DMS53 treated with DMSO at 0.1 percent for 48 hours (cell line): ENCODE measurements around the gene MICAL3.
"Not testable (repeated sequence)": the region's sequence is repeated elsewhere in the genome, so short reads cannot be mapped to it uniquely, and the experiment has no call there.

Experiments
- DNase-seq: peaks from one replicate; lab custom pipeline; 2025; ENCODE audit not compliant: unreplicated experiment; lab: John Stamatoyannopoulos, UW

Gene MICAL3

GRCh38 chr22:17892376-17892775 lies 132.0 kb downstream of the MICAL3 start:
- no peak for DNase-seq

GRCh38 chr22:17891481-17892167 lies 132.7 kb downstream of the MICAL3 start:
- DNase-seq = no peak

- no peak for DNase-seq
These were observed 133.5 kb downstream of the MICAL3 start for GRCh38 chr22:17890892-17891291.

GRCh38 chr22:17890245-17890671 lies 134.1 kb downstream of the MICAL3 start:
- DNase-seq = no peak

- DNase-seq = no peak
These were observed 135.5 kb downstream of the MICAL3 start for GRCh38 chr22:17888855-17889254.

GRCh38 chr22:17888439-17888838 lies 135.9 kb downstream of the MICAL3 start:
- DNase-seq = no peak

- no peak for DNase-seq
These were observed 139.5 kb downstream of the MICAL3 start for GRCh38 chr22:17884893-17885292.

GRCh38 chr22:17884084-17884483 lies 140.3 kb downstream of the MICAL3 start:
- DNase-seq = no peak

- DNase-seq = no peak
These were observed 141.0 kb downstream of the MICAL3 start for GRCh38 chr22:17883356-17883755.

- no peak for DNase-seq
These were observed 141.6 kb downstream of the MICAL3 start for GRCh38 chr22:17882727-17883126.

- no peak for DNase-seq
These were observed 142.2 kb downstream of the MICAL3 start for GRCh38 chr22:17882162-17882561.

- DNase-seq = no peak
These were observed 143.0 kb downstream of the MICAL3 start for GRCh38 chr22:17881366-17881765.

GRCh38 chr22:17880468-17880867 lies 143.9 kb downstream of the MICAL3 start:
- DNase-seq = no peak

GRCh38 chr22:17880020-17880419 lies 144.3 kb downstream of the MICAL3 start:
- no peak for DNase-seq

GRCh38 chr22:17878941-17879340 lies 145.4 kb downstream of the MICAL3 start:
- DNase-seq = no peak

GRCh38 chr22:17878186-17878694 lies 146.1 kb downstream of the MICAL3 start:
- no peak for DNase-seq

- not testable (repeated sequence) for DNase-seq
These were observed 147.2 kb downstream of the MICAL3 start for GRCh38 chr22:17876878-17877855.

GRCh38 chr22:17876306-17876831 lies 148.0 kb downstream of the MICAL3 start:
- no peak for DNase-seq

GRCh38 chr22:17875631-17876030 lies 148.7 kb downstream of the MICAL3 start:
- no peak for DNase-seq

GRCh38 chr22:17875156-17875555 lies 149.2 kb downstream of the MICAL3 start:
- DNase-seq = no peak

GRCh38 chr22:17874231-17874905 lies 150.0 kb downstream of the MICAL3 start:
- no peak for DNase-seq
